CD1c-positive myeloid dendritic cell (primary cell): ENCODE measurements around the gene RNF223.
A peak's percentile ranks its signal among the peaks of the same experiment; 100 is the strongest.
"Not testable (repeated sequence)": the region's sequence is repeated elsewhere in the genome, so short reads cannot be mapped to it uniquely, and the experiment has no call there.

Experiments used
- DNase-seq: peaks from one replicate; pipeline ENCODE4 v3.0.0-alpha.2; 2016; ENCODE audit errors: extremely low spot score

RNF223 gene

DNA sequence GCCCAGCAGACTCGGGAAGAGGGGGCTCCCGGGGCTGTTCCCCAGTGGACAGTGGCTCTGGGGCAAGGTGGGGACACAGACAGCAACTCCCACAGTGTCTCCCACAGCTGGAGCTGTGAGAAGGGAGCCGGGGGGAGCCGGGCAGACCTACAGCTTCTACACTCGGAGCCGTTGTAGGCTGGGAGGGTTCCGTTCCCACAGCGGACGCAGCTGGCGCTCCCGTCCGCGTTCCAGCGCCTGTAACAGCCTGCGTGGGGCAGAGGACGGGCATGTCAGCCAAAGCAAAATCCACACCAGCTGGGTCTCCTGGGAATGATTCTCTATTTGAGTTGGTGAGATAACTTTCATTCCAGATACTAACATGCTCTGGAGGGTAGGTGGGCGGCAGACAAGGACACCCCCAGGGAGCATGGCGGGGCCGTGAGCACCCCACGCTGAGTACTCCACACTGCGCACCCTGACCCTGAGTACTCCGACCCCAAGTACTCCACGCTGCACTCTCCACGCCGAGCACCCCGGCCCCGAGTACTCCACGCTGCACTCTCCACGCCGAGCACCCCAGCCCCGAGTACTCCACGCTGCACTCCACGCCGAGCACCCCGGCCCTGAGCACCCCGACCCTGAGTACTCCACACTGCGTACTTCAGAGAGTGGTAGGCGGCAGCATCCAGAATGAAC lies 13.4 kb upstream of the RNF223 start:
- no peak for DNase-seq

- no peak for DNase-seq
These were observed 12.8 kb upstream of the RNF223 start for GRCh38 chr1:1086911-1087341.

GRCh38 chr1:1085911-1086841 lies 12.1 kb upstream of the RNF223 start:
- no peak for DNase-seq

DNA sequence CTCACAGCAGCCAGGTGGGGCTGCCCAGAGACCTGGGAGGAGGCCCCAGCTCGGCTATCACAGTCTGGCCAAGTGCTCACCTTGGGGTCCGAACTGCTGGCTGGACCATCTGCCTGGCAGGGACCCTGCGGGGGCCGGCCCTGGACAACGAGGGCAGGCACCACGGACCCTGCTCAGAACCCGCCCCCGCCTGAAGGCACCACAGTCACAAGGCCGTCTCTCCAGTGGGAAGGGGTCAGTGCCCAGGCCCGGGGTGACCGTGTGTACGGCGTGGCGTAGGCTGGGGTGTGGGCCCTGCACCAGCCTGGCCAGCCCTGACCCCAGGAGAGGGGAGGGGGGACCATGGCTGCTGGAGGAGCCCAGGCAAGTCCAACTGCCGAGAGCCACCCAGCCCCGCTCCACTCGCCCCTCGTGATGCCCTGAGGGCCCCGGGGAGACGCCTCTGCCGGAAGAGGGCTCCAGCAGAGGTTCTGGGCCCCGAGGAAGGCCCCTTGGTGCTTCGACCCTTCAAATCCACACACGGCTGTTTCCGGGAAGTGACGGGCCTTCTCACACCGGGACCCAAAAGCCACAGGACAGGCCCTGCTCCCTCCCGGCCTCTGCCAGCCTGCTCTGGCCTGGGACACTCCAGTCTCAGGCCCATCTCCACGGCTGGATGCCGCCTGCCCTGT lies 11.2 kb upstream of the RNF223 start:
- DNase-seq: no peak

- no peak for DNase-seq
These were observed 10.5 kb upstream of the RNF223 start for GRCh38 chr1:1084372-1085170.

DNA sequence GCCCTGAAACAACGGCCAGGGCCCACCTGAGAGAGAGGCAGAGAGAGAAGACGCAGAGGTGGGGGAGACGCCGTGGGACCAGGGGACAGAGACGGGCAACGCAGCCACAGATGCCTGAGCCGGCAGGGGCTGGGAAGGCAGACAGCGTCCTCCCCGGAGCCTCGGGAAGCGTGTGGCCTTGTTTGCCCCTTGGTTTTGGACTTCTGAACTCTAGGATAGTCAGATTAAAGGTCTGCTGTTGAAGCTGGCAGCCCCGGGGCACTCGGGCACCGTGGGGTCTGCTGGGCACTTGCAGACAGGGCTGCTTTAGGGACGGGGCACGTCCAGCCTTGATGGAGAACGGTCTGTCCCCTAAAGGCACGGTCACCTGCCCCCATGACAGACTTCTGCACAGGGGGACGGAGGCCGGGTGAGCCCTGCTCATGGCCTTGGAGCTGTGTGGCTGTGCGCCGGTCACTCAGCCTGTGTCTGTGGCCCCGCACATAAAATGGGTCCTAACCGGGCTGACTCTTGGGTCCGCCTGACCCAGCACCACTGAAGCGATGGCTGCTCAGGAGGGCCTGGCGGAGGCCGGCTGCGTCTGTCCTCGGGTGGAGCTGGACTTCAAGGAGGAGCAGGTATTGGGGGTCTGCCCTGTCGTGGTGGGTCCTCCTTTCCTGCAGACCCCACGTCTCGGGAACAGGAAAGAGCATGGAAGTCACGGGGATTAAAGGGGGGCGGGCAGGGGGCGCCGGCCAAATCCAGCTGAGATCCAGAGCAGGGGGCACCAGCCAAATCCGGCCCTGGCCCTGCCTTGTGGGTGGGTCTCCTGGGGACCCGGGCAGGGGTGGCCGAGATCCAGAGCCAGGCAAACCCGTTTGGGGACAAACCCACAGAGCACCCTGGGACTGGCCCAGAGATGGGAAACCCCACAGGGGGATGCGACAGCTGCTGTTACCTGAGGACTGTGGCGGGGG lies 9.6 kb upstream of the RNF223 start:
- no peak for DNase-seq

DNA sequence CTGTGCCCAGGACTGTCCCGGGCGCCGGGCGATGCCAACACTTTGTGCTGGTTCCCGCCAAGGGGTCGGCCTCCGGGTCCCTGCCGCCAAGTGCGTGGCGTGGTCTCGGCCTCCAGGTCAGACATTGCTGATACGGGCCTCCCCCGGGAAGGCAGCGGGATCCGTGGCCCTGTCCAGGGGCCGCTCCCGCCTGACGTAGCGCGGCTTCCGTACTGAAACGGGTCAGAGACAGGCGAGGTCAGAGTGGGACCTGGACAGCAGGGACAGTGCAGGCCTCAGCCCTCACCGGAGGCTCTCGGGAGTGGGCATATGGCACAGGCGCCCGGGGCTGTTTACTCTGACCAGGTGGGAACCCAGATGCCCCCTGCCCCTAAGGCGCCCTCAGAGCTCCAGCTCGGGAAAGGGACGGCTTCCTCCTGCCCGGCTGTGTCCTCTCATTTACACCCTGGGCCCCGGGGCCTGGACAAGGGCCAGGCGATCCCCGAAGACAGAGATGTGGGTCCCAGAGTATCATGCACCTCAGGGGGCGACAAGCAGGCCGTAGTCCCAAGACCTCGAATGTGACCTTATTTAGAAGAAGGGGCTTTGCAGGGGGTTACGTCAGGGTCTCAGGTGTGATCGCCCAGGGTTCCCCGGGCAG lies 8.8 kb upstream of the RNF223 start:
- DNase-seq: no peak

- no peak for DNase-seq
These were observed 8.2 kb upstream of the RNF223 start for GRCh38 chr1:1082239-1082775.

DNA sequence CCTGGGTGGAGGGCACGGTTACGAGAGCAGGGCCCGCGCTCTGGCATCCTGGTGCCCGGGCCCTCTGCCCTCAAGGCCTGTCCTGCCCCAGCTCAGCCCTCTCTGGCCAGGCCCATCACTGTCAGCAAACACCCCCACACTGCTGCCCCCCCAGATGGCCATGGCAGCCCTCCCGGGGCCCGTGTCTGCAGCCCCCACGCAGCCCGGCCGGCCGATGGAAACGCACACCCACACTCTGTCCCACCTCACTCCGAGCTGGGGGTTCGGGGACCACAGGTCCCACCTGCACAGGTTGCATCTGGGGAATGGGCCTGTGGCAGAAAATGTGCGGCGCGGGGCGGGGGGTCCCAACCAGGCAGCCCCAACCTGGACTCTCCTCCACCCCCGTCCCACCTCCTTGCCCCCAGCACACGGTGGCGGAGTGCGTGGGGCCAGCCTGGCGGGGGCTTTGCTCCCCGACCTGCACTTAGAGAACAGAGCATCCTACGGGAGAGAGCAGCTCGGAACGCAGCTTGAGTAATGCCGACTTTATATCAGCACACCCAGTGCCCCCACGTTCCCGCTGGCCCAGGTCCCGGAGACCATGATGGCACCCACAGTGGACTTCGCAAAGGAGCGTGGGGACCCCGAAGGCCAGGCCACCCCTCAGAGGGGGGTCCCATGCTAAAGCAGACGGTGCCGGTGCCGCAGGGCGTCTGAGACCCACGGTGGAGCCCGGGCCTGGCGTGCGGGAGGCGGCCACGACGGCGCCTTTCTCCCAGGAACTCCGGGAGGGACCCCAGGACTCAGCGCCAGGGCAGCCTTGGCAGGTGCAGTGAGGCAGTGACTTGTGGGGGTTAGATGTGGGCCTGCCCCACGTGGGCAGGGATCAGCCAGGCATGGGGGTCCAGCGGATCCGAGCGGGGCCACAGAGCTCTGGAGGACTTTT lies 7.5 kb upstream of the RNF223 start:
- DNase-seq: no peak

GRCh38 chr1:1080951-1081310 lies 6.8 kb upstream of the RNF223 start:
- no peak for DNase-seq

DNA sequence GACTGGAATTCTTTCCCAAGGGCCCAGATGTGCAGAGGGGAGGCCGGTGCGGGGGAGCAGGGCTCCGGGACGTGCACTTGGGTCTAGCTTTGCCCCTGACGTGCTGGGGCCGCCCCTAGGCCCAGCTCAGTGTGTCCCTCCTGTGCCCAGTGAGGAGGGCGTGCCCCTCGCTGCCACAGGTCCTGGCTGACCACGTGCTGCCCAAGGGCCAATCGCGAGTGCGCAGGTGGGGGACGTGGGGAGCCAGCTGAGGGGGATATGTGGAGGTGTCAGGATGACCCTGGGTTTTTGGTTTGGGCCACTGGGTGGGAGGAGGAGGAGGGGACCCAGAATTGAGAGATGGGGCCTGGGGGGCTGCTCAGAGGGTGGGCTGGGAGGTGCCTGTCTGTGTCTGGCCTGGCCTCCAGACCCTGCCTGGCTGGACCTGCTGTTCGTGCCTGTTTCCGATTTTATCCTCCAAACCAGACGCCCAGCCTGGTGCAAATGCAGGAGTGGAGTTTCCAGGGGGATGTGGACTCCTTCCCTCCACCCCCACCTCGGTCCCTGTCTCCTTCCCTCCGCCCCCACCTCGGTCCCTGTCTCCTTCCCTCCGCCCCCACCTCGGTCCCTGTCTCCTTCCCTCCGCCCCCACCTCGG lies 6.1 kb upstream of the RNF223 start:
- no peak for DNase-seq

- peak; percentile 47 for DNase-seq
These were observed 5.5 kb upstream of the RNF223 start for GRCh38 chr1:1079408-1080121.

DNA sequence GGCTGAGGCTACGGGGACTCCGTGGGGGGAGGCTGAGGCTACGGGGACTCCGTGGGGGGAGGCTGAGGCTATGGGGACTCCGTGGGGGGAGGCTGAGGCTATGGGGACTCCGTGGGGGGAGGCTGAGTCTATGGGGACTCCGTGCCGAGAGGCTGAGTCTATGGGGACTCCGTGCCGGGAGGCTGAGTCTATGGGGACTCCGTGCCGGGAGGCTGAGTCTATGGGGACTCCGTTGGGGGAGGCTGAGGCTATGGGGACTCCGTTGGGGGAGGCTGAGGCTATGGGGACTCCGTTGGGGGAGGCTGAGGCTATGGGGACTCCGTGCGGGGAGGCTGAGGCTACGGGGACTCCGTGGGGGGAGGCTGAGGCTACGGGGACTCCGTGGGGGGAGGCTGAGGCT lies 3.3 kb upstream of the RNF223 start:
- not testable (repeated sequence) for DNase-seq

DNA sequence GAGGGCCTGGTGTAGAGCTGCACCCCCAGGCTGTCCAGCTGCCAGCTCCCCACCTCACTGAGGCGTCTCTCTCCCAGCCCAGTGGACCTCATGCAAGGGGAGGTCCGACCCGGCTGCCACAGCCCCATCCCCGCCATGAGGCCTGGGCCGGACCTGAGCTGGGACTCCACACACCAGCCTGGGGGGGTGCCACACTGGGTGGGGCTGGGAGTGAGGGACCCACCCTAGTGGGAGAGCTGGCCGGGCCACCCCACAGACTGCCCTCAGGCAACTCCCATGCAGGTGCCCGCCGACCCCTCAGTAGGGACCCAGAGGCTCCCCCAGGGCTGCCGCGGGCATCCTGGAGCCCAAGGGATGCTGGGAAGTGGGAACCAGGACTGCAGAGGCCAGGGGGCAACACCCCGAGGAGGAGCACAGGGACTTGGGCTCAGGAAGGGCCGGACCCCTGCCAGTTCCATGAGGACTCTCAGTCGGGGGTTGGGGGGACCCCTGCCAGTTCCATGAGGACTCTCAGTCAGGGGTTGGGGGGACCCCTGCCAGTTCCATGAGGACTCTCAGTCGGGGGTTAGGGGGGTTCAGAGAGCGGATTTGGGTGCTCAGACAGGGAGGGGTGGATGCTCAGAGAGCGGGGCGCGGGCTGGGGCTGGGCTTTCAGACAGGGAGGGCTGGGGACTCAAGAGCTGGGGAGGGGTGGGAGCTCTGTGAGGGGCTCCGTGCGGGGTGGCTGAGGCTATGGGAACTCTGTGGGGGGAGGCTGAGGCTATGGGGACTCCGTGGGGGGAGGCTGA lies 1.2 kb upstream of the RNF223 start:
- no peak for DNase-seq

DNA sequence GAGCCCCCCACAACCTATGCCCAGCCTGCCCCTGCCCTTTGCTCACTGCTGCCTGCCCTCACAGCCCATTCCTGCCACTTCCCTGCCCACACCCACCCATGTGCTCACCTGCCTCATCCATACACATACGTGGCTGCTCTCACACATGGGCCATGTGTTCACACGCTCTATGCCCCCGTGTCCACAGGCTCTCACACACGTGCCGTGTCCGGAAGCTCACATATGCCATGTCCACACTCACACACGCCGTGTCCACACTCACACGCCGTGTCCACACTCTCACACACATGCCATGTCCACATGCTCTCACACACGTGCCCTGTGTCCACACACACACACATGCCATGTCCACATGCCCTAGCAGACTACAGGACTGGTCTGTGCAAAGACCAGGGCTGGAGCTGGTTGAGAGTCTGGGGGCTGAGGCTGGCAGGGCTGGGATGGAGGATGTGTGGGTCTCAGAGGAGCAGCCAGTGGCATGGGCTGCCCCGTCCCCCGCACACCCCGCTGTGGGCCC lies 583 bp upstream of the RNF223 start:
- DNase-seq: no peak
